GM12878 (cell line): Measurements from ENCODE around the gene COL19A1. TPM values are rescaled to one million over a fixed set of nuclear protein-coding genes. Genes with fewer than 3 reads are reported as not detected.

Experiments used
- ATAC-seq: fragments of 200-7000 bp; cut with Tn5 transposase; 3 replicates; pipeline ENCODE4 v1.9.1; 2020; ENCODE audit warnings: mild to moderate bottlenecking, moderate library complexity
- BruUV-seq: library from RNA; stranded (reverse); fragments of 400-500 nt; replicated peaks from 2 replicates; lab custom pipeline; 2021; lab: Mats Ljungman, UMichigan
- CTCF ChIA-PET: fragments of 300-600 bp; sonication (Branson Sonifier 250); formaldehyde crosslinking; extraction: SDS; loops from one replicate; lab custom pipeline; 2021; ENCODE audit warnings: inconsistent platforms; lab: Yijun Ruan, JAX
- POLR2A ChIA-PET: fragments of 350-600 bp; formaldehyde crosslinking; extraction: SDS; loops from one replicate; lab custom pipeline; 2021; ENCODE audit warnings: inconsistent platforms; lab: Charles Lee
- RAD21 ChIA-PET: fragments of 300-600 bp; sonication (Branson Sonifier 250); formaldehyde crosslinking; loops from one replicate; lab custom pipeline; 2023; ENCODE audit warnings: antibody characterized with exemption; ENCODE audit not compliant: unreplicated experiment; lab: Charles Lee
- SMC1A ChIA-PET: fragments of 300-600 bp; sonication (Branson Sonifier 250); formaldehyde crosslinking; loops from one replicate; lab custom pipeline; 2023; ENCODE audit not compliant: unreplicated experiment, uncharacterized antibody; lab: Charles Lee
- DNase-seq: peaks from one replicate; pipeline ENCODE4 v3.0.0-alpha.2; 2011; ENCODE audit warnings: low read depth, low spot score
- FAIRE-seq: peaks from 3 replicates; lab custom pipeline; 2011; peaks lifted over from hg19 to GRCh38; lab: Jason Lieb, UNC
- H2AFZ ChIP-seq: 2 replicates; pipeline ENCODE4 v1.6.0; 2011; ENCODE audit warnings: low read depth, low read length, control low read depth; ENCODE audit not compliant: control insufficient read depth
- H3K27ac ChIP-seq: 2 replicates; pipeline ENCODE4 v1.5.1; 2011; ENCODE audit warnings: control low read depth; ENCODE audit not compliant: control insufficient read depth, insufficient read depth
- H3K27me3 ChIP-seq, 2 experiments: replicated peaks in 1 of 2; 2 replicates each; pipeline versions ENCODE4 v1.6.0 to v1.6.1; 2011; ENCODE audit warnings: low read length in 1 of 2; ENCODE audit not compliant: control insufficient read depth in 2 of 2, insufficient read depth in 2 of 2
- H3K36me3 ChIP-seq, 2 experiments: 2 replicates each; pipeline ENCODE4 v1.5.1; 2011; ENCODE audit warnings: low read length in 1 of 2; ENCODE audit not compliant: control insufficient read depth in 2 of 2, insufficient read depth in 2 of 2
- H3K4me1 ChIP-seq: 2 replicates; pipeline ENCODE4 v1.6.1; 2011; ENCODE audit warnings: mild to moderate bottlenecking, low read length, moderate library complexity, mixed read lengths; ENCODE audit not compliant: control insufficient read depth, insufficient read depth
- H3K4me2 ChIP-seq: 2 replicates; pipeline ENCODE4 v1.6.0; 2011; ENCODE audit warnings: control low read depth; ENCODE audit not compliant: control insufficient read depth, insufficient read depth
- H3K4me3 ChIP-seq: fragments of 200-600 bp; sonication (generic); 2 replicates; pipeline ENCODE4 v1.5.1; 2016
- H3K79me2 ChIP-seq: 2 replicates; pipeline ENCODE4 v1.6.0; 2011; ENCODE audit warnings: low read length; ENCODE audit not compliant: control insufficient read depth, insufficient read depth
- H3K9ac ChIP-seq: 2 replicates; pipeline ENCODE4 v1.8.0; 2011; ENCODE audit warnings: low read length, control low read depth, mixed read lengths; ENCODE audit not compliant: control insufficient read depth, insufficient read depth
- H3K9me3 ChIP-seq: replicated peaks from 3 replicates; pipeline ENCODE4 v1.5.1; 2011; ENCODE audit warnings: mild to moderate bottlenecking, low read length; ENCODE audit not compliant: control insufficient read depth, insufficient read depth
- H4K20me1 ChIP-seq: 2 replicates; pipeline ENCODE4 v1.6.0; 2011; ENCODE audit not compliant: control insufficient read depth, insufficient read depth
- ATF7 ChIP-seq: fragments of 450-650 bp; IDR thresholded peaks from 2 replicates; pipeline ENCODE4 v1.6.1; 2016; ENCODE audit warnings: low read depth, mild to moderate bottlenecking
- BACH1 ChIP-seq: fragments of 450-650 bp; IDR thresholded peaks from 2 replicates; pipeline ENCODE4 v1.6.1; 2017; ENCODE audit warnings: mild to moderate bottlenecking, borderline replicate concordance
- BRCA1 ChIP-seq: IDR thresholded peaks from 2 replicates; pipeline ENCODE4 v1.6.1; 2011; ENCODE audit warnings: low read depth, low read length, improper control_type of control experiment
- EGR1 ChIP-seq, 2 experiments: IDR thresholded peaks; 1 replicate in 1 of 2; 2 replicates in 1 of 2; pipeline ENCODE4 v1.6.1; 2011 to 2012; ENCODE audit warnings: low read depth in 2 of 2, low read length in 2 of 2, borderline replicate concordance in 1 of 2, mild to moderate bottlenecking in 1 of 2, moderate library complexity in 1 of 2
- JUNB ChIP-seq: IDR thresholded peaks from 2 replicates; pipeline ENCODE4 v1.6.1; 2016; ENCODE audit warnings: antibody characterized with exemption, mild to moderate bottlenecking
- KDM1A ChIP-seq: fragments of 200-600 bp; sonication (generic); IDR thresholded peaks from 2 replicates; pipeline ENCODE4 v1.6.1; 2016; ENCODE audit warnings: borderline replicate concordance
- LARP7 ChIP-seq: fragments of 450-650 bp; IDR thresholded peaks from 2 replicates; pipeline ENCODE4 v1.6.1; 2017; ENCODE audit warnings: mild to moderate bottlenecking
- MEF2A ChIP-seq: IDR thresholded peaks from 2 replicates; pipeline ENCODE4 v1.6.1; 2011; ENCODE audit warnings: low read depth, mild to moderate bottlenecking, low read length, moderate library complexity; ENCODE audit not compliant: insufficient read depth
- MYB ChIP-seq: fragments of 150-350 bp; IDR thresholded peaks from 2 replicates; pipeline ENCODE4 v1.6.1; 2014; ENCODE audit warnings: mild to moderate bottlenecking, low read depth, low read length, borderline replicate concordance
- RCOR1 ChIP-seq: conservative IDR thresholded peaks from 2 replicates; pipeline ENCODE4 v1.6.1; 2012; ENCODE audit warnings: low read depth, low read length, improper control_type of control experiment
- SMC3 ChIP-seq: IDR thresholded peaks from 2 replicates; pipeline ENCODE4 v1.6.1; 2011; ENCODE audit warnings: low read length, improper control_type of control experiment, borderline replicate concordance
- SREBF1 ChIP-seq: IDR thresholded peaks from 2 replicates; pipeline ENCODE4 v1.6.1; 2012; ENCODE audit warnings: mild to moderate bottlenecking, low read length
- SRF ChIP-seq, 2 experiments: IDR thresholded peaks; 2 replicates each; pipeline ENCODE4 v1.6.1; 2011; ENCODE audit warnings: low read depth in 2 of 2, low read length in 2 of 2, mild to moderate bottlenecking in 1 of 2, moderate library complexity in 1 of 2
- TCF12 ChIP-seq: IDR thresholded peaks from 2 replicates; pipeline ENCODE4 v1.6.1; 2011; ENCODE audit warnings: low read depth, mild to moderate bottlenecking, low read length
- WRNIP1 ChIP-seq: IDR thresholded peaks from 2 replicates; pipeline ENCODE4 v1.6.1; 2011; ENCODE audit warnings: low read depth, low read length, improper control_type of control experiment, borderline replicate concordance
- ZZZ3 ChIP-seq: IDR thresholded peaks from 2 replicates; pipeline ENCODE4 v1.6.1; 2011; ENCODE audit warnings: low read depth; ENCODE audit not compliant: control insufficient read depth, insufficient read length
- WGBS: methylation state at CpG from one replicate; pipeline ENCODE4 v1.1.6; 2016; ENCODE audit warnings: low lambda C conversion rate; ENCODE audit not compliant: insufficient replicate concordance, insufficient coverage; ENCODE audit errors: missing lambda C conversion rate; 5-methylcytosine and 5-hydroxymethylcytosine counted together
- in situ Hi-C: fragments of 300-500 bp; cut with MboI; formaldehyde crosslinking; loops from 9 replicates; pipeline ENCODE4 v1.14.3; 2018; ENCODE audit warnings: mixed read lengths
- intact Hi-C: fragments of 100-400 bp; cut with micrococcal nuclease; formaldehyde crosslinking; loops from one replicate; pipeline ENCODE4 v1.14.2; 2022; ENCODE audit not compliant: unreplicated experiment
- polyA plus RNA-seq, 11 experiments: library from polyadenylated mRNA; depleted of rRNA in 4 of 11; unstranded in 6 of 11; stranded (reverse) in 5 of 11; fragments of >200 nt; fragmentation: Nextera tagmentation in 4 of 11; fragmentation: Illumina TruSeq in 1 of 11; extraction: Ambion mirVana in 4 of 11; extraction: Trizol in 1 of 11; gene quantifications; 1 replicate in 1 of 11; 2 replicates in 10 of 11; pipeline versions ENCODE4 v1.2.1 to v1.2.3, GENCODE V29; 2011 to 2016; ENCODE audit warnings: inconsistent platforms in 2 of 11, missing spikeins in 2 of 11, low read depth in 1 of 11
- total RNA-seq, 4 experiments: library from RNA; depleted of rRNA in 3 of 4; stranded (reverse); fragments of >200 nt in 3 of 4; fragmentation: Illumina TruSeq in 1 of 4; extraction: Trizol in 1 of 4; gene quantifications; 2 replicates each; pipeline versions ENCODE4 v1.2.1 to v1.2.3, GENCODE V29; 2013 to 2021
- TF ChIP-seq, protein P1 (sequence below): IDR thresholded peaks from 2 replicates; pipeline ENCODE4 v1.6.1; 2011; ENCODE audit warnings: borderline replicate concordance, low read depth, mild to moderate bottlenecking, moderate library complexity, mixed read lengths, low read length; ENCODE audit not compliant: insufficient read depth; ENCODE audit errors: extremely low read length
- TF ChIP-seq, protein P2 (sequence below): IDR thresholded peaks from 2 replicates; pipeline ENCODE4 v1.6.1; 2011; ENCODE audit warnings: low read depth, low read length, improper control_type of control experiment, borderline replicate concordance
- TF ChIP-seq, protein P3 (sequence below): fragments of 450-650 bp; IDR thresholded peaks from 2 replicates; pipeline ENCODE4 v1.6.1; 2016; ENCODE audit warnings: mild to moderate bottlenecking, moderate library complexity, borderline replicate concordance

COL19A1 gene
- total and polyA plus RNA-seq, 10 of the 15 experiments (the other 5 are each of a cell fraction or from before 2014, with no cell fraction given) = 1.1 to 13.5 (median 4.1) TPM

- SMC1A ChIA-PET = no interaction called here
- BruUV-seq = no TSS peak
- H3K36me3 ChIP-seq = no peaks in the 10 kb centered on the region
- H3K4me2 ChIP-seq = no peak overlapping the region
- no peak overlapping the region for H3K4me3 ChIP-seq
- H4K20me1 ChIP-seq = no peaks in the 10 kb centered on the region
- no peak overlapping the region for H3K9ac ChIP-seq
- CTCF ChIA-PET = interaction anchor here (1.4 kb wide), 1 partner anchor 14 kb away, joined by 7 read pairs; no protein-coding TSS in a partner anchor
- H3K27ac ChIP-seq = no peak overlapping the region
- H3K27me3 ChIP-seq = no peaks in the 10 kb centered on the region
- no peak for ATAC-seq
- POLR2A ChIA-PET = no interaction called here
- no peaks in the 10 kb centered on the region for H3K79me2 ChIP-seq
- no peaks in the 10 kb centered on the region for H3K9me3 ChIP-seq
- intact Hi-C loops (no loop called here), in situ Hi-C loops (no loop called here)
- DNase-seq = no peak
- RAD21 ChIA-PET = no interaction called here
- no peaks in the 10 kb centered on the region for H3K4me1 ChIP-seq
- no peak for FAIRE-seq
- WGBS = 23% methylated on average over 7 of the region's 7 CpGs
- H2AFZ ChIP-seq = no peak overlapping the region
- TF ChIP-seq TCF12 (no peak), MEF2A (no peak), ATF7 (no peak), EGR1 (IDR thresholded peaks at IDR 0.05; ENCODE audit: borderline replicate concordance in 1 of 2, low read depth in 2 of 2, low read length in 2 of 2) (no peak), SMC3 (no peak), BRCA1 (no peak), ZZZ3 (no peak), KDM1A (no peak), MYB (no peak), LARP7 (no peak), RCOR1 (no peak), WRNIP1 (no peak), JUNB (no peak), SREBF1 (no peak), SRF (IDR thresholded peaks at IDR 0.05; ENCODE audit: low read depth in 2 of 2, low read length in 2 of 2) (no peak), BACH1 (no peak)
- TF ChIP-seq, protein P1, sequence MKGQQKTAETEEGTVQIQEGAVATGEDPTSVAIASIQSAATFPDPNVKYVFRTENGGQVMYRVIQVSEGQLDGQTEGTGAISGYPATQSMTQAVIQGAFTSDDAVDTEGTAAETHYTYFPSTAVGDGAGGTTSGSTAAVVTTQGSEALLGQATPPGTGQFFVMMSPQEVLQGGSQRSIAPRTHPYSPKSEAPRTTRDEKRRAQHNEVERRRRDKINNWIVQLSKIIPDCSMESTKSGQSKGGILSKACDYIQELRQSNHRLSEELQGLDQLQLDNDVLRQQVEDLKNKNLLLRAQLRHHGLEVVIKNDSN = no peak
- TF ChIP-seq, protein P2, sequence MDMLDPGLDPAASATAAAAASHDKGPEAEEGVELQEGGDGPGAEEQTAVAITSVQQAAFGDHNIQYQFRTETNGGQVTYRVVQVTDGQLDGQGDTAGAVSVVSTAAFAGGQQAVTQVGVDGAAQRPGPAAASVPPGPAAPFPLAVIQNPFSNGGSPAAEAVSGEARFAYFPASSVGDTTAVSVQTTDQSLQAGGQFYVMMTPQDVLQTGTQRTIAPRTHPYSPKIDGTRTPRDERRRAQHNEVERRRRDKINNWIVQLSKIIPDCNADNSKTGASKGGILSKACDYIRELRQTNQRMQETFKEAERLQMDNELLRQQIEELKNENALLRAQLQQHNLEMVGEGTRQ = no peak
- TF ChIP-seq, protein P3, sequence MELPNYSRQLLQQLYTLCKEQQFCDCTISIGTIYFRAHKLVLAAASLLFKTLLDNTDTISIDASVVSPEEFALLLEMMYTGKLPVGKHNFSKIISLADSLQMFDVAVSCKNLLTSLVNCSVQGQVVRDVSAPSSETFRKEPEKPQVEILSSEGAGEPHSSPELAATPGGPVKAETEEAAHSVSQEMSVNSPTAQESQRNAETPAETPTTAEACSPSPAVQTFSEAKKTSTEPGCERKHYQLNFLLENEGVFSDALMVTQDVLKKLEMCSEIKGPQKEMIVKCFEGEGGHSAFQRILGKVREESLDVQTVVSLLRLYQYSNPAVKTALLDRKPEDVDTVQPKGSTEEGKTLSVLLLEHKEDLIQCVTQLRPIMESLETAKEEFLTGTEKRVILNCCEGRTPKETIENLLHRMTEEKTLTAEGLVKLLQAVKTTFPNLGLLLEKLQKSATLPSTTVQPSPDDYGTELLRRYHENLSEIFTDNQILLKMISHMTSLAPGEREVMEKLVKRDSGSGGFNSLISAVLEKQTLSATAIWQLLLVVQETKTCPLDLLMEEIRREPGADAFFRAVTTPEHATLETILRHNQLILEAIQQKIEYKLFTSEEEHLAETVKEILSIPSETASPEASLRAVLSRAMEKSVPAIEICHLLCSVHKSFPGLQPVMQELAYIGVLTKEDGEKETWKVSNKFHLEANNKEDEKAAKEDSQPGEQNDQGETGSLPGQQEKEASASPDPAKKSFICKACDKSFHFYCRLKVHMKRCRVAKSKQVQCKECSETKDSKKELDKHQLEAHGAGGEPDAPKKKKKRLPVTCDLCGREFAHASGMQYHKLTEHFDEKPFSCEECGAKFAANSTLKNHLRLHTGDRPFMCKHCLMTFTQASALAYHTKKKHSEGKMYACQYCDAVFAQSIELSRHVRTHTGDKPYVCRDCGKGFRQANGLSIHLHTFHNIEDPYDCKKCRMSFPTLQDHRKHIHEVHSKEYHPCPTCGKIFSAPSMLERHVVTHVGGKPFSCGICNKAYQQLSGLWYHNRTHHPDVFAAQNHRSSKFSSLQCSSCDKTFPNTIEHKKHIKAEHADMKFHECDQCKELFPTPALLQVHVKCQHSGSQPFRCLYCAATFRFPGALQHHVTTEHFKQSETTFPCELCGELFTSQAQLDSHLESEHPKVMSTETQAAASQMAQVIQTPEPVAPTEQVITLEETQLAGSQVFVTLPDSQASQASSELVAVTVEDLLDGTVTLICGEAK = no peak
These were observed 368.3 kb downstream of the COL19A1 start for GRCh38 chr6:70234561-70235236.
